ENCODE data around the gene SRRM3.
"Not testable (repeated sequence)": the region's sequence is repeated elsewhere in the genome, so short reads cannot be mapped to it uniquely, and the experiment has no call there.

SRRM3 gene

GRCh38 chr7:76282344-76283253 lies 80.9 kb downstream of the SRRM3 start:
- no peak overlapping the region for H3K27ac ChIP-seq (ENCODE audit: low read depth, low read length)
- H3K4me1 ChIP-seq (ENCODE audit: control insufficient read depth, insufficient read depth, low read length) = peaks cover 10% of the 10 kb centered on the region; the same call in 1 of the 2 replicates
- no peaks in the 10 kb centered on the region for H3K9me3 ChIP-seq (ENCODE audit: control insufficient read depth, insufficient read depth, low read length)
- H3K4me3 ChIP-seq (ENCODE audit: low read depth, low read length) = peak overlapping the region; percentile 73
- H3K9ac ChIP-seq (ENCODE audit: low read depth, low read length) = no peak overlapping the region
- peaks cover 4% of the 10 kb centered on the region; the same call in 1 of the 2 replicates for H3K36me3 ChIP-seq (ENCODE audit: control insufficient read depth, insufficient read depth, low read length)
- H3K27me3 ChIP-seq (ENCODE audit: control insufficient read depth, insufficient read depth, low read length) = peaks cover 41% of the 10 kb centered on the region

GRCh38 chr7:76283254-76284159 lies 81.8 kb downstream of the SRRM3 start:
- no peak overlapping the region for H3K9ac ChIP-seq (ENCODE audit: low read depth, low read length)
- peak overlapping the region; percentile 73; the same call in 1 of the 2 replicates for H3K4me3 ChIP-seq (ENCODE audit: low read depth, low read length)
- H3K4me1 ChIP-seq (ENCODE audit: control insufficient read depth, insufficient read depth, low read length) = peaks cover 10% of the 10 kb centered on the region; the same call in 1 of the 2 replicates
- H3K9me3 ChIP-seq (ENCODE audit: control insufficient read depth, insufficient read depth, low read length) = no peaks in the 10 kb centered on the region
- H3K27ac ChIP-seq (ENCODE audit: low read depth, low read length) = no peak overlapping the region
- peaks cover 40% of the 10 kb centered on the region for H3K27me3 ChIP-seq (ENCODE audit: control insufficient read depth, insufficient read depth, low read length)
- H3K36me3 ChIP-seq (ENCODE audit: control insufficient read depth, insufficient read depth, low read length) = peaks cover 4% of the 10 kb centered on the region; the same call in 1 of the 2 replicates

GRCh38 chr7:76285604-76286374 lies 84.1 kb downstream of the SRRM3 start:
- no peak overlapping the region for H3K4me3 ChIP-seq (ENCODE audit: low read depth, low read length)
- H3K4me1 ChIP-seq (ENCODE audit: control insufficient read depth, insufficient read depth, low read length) = peaks cover 7% of the 10 kb centered on the region
- peaks cover 4% of the 10 kb centered on the region; the same call in 1 of the 2 replicates for H3K36me3 ChIP-seq (ENCODE audit: control insufficient read depth, insufficient read depth, low read length)
- H3K27ac ChIP-seq (ENCODE audit: low read depth, low read length) = no peak overlapping the region
- H3K27me3 ChIP-seq (ENCODE audit: control insufficient read depth, insufficient read depth, low read length) = peaks cover 20% of the 10 kb centered on the region
- H3K9ac ChIP-seq (ENCODE audit: low read depth, low read length) = no peak overlapping the region
- no peaks in the 10 kb centered on the region for H3K9me3 ChIP-seq (ENCODE audit: control insufficient read depth, insufficient read depth, low read length)

- Histone ChIP-seq H3K27ac (ENCODE audit: low read depth, low read length) (no peak overlapping the region), H3K36me3 (ENCODE audit: control insufficient read depth, insufficient read depth, low read length) (peaks cover 4% of the 10 kb centered on the region; the same call in 1 of the 2 replicates), H3K9me3 (ENCODE audit: control insufficient read depth, insufficient read depth, low read length) (no peaks in the 10 kb centered on the region), H3K4me3 (ENCODE audit: low read depth, low read length) (no peak overlapping the region), H3K27me3 (ENCODE audit: control insufficient read depth, insufficient read depth, low read length) (peaks cover 13% of the 10 kb centered on the region), H3K9ac (ENCODE audit: low read depth, low read length) (no peak overlapping the region), H3K4me1 (ENCODE audit: control insufficient read depth, insufficient read depth, low read length) (peaks cover 12% of the 10 kb centered on the region)
Measured at GRCh38 chr7:76286842-76287403, 85.2 kb downstream of the SRRM3 start.

GRCh38 chr7:76290847-76291350 lies 89.2 kb downstream of the SRRM3 start:
- Histone ChIP-seq H3K4me1 (ENCODE audit: control insufficient read depth, insufficient read depth, low read length) (peaks cover 22% of the 10 kb centered on the region), H3K27ac (ENCODE audit: low read depth, low read length) (peak overlapping the region; percentile 94), H3K9ac (ENCODE audit: low read depth, low read length) (peak overlapping the region; percentile 39; the same call in 1 of the 2 replicates)
- H3K9me3 ChIP-seq (ENCODE audit: control insufficient read depth, insufficient read depth, low read length); H3K4me3 ChIP-seq (ENCODE audit: low read depth, low read length); H3K36me3 ChIP-seq (ENCODE audit: control insufficient read depth, insufficient read depth, low read length); H3K27me3 ChIP-seq (ENCODE audit: control insufficient read depth, insufficient read depth, low read length): not testable (repeated sequence)

- Histone ChIP-seq H3K4me3 (ENCODE audit: low read depth, low read length) (peak overlapping the region; percentile 11; the same call in 1 of the 2 replicates), H3K27me3 (ENCODE audit: control insufficient read depth, insufficient read depth, low read length) (no peaks in the 10 kb centered on the region), H3K9me3 (ENCODE audit: control insufficient read depth, insufficient read depth, low read length) (no peaks in the 10 kb centered on the region), H3K9ac (ENCODE audit: low read depth, low read length) (peak overlapping the region; percentile 39; the same call in 1 of the 2 replicates), H3K27ac (ENCODE audit: low read depth, low read length) (peak overlapping the region; percentile 94), H3K4me1 (ENCODE audit: control insufficient read depth, insufficient read depth, low read length) (peaks cover 22% of the 10 kb centered on the region), H3K36me3 (ENCODE audit: control insufficient read depth, insufficient read depth, low read length) (no peaks in the 10 kb centered on the region)
Measured at GRCh38 chr7:76291351-76292212, 89.9 kb downstream of the SRRM3 start.

- Histone ChIP-seq H3K9me3 (ENCODE audit: control insufficient read depth, insufficient read depth, low read length) (no peaks in the 10 kb centered on the region), H3K36me3 (ENCODE audit: control insufficient read depth, insufficient read depth, low read length) (no peaks in the 10 kb centered on the region), H3K27ac (ENCODE audit: low read depth, low read length) (peak overlapping the region; percentile 71), H3K4me3 (ENCODE audit: low read depth, low read length) (no peak overlapping the region), H3K27me3 (ENCODE audit: control insufficient read depth, insufficient read depth, low read length) (no peaks in the 10 kb centered on the region), H3K4me1 (ENCODE audit: control insufficient read depth, insufficient read depth, low read length) (peaks cover 22% of the 10 kb centered on the region), H3K9ac (ENCODE audit: low read depth, low read length) (no peak overlapping the region)
Measured at GRCh38 chr7:76292213-76292573, 90.5 kb downstream of the SRRM3 start.

GRCh38 chr7:76292911-76293310 lies 91.2 kb downstream of the SRRM3 start:
- H3K9me3 ChIP-seq (ENCODE audit: control insufficient read depth, insufficient read depth, low read length); H3K9ac ChIP-seq (ENCODE audit: low read depth, low read length); H3K4me3 ChIP-seq (ENCODE audit: low read depth, low read length); H3K27ac ChIP-seq (ENCODE audit: low read depth, low read length); H3K27me3 ChIP-seq (ENCODE audit: control insufficient read depth, insufficient read depth, low read length); H3K36me3 ChIP-seq (ENCODE audit: control insufficient read depth, insufficient read depth, low read length): not testable (repeated sequence)
- H3K4me1 ChIP-seq (ENCODE audit: control insufficient read depth, insufficient read depth, low read length) = peaks cover 22% of the 10 kb centered on the region

- Histone ChIP-seq H3K36me3 (ENCODE audit: control insufficient read depth, insufficient read depth, low read length) (no peaks in the 10 kb centered on the region), H3K27ac (ENCODE audit: low read depth, low read length) (no peak overlapping the region), H3K4me3 (ENCODE audit: low read depth, low read length) (no peak overlapping the region), H3K9ac (ENCODE audit: low read depth, low read length) (no peak overlapping the region), H3K4me1 (ENCODE audit: control insufficient read depth, insufficient read depth, low read length) (peaks cover 22% of the 10 kb centered on the region), H3K9me3 (ENCODE audit: control insufficient read depth, insufficient read depth, low read length) (no peaks in the 10 kb centered on the region), H3K27me3 (ENCODE audit: control insufficient read depth, insufficient read depth, low read length) (no peaks in the 10 kb centered on the region)
Measured at GRCh38 chr7:76293407-76293901, 91.8 kb downstream of the SRRM3 start.
